AG09309 (cell line): ENCODE results near the gene CYBRD1.
A peak's percentile ranks its signal among the peaks of the same experiment; 100 is the strongest.

Experiments
- DNase-seq: peaks from one replicate; pipeline ENCODE4 v3.0.0-alpha.2; 2010; ENCODE audit warnings: low read depth
- H3K4me3 ChIP-seq: 2 replicates; pipeline ENCODE4 v1.5.1; 2011; ENCODE audit warnings: mild to moderate bottlenecking, low read depth, low read length, moderate library complexity; ENCODE audit not compliant: control insufficient read depth
- TF ChIP-seq, protein P1 (sequence below): IDR thresholded peaks from 2 replicates; pipeline ENCODE4 v1.5.1; 2011; ENCODE audit warnings: mild to moderate bottlenecking, low read depth, low read length, inconsistent platforms; ENCODE audit not compliant: insufficient read depth, control insufficient read depth; ENCODE audit errors: missing control alignments

CYBRD1 gene

DNA sequence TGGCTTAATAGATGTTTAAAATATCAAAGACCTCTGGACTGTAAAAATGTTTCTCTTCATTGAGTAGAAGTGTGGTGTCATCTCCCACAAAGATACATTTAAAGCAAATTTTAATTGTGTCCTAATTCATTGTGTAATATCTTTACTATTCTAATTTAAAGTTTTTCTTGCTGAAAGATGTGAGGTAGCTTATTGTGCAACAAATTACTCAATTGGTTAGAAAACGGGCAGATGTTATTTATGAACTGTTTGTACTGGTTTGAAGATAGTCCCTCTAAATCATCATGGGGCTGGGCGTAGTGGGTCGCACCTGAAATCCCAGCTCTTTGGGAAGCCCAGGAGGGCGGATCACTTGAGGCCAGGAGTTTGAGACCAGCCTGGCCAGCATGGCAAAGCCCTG, 65.3 kb downstream of the CYBRD1 start:
- DNase-seq = no peak
- TF ChIP-seq, protein P1, sequence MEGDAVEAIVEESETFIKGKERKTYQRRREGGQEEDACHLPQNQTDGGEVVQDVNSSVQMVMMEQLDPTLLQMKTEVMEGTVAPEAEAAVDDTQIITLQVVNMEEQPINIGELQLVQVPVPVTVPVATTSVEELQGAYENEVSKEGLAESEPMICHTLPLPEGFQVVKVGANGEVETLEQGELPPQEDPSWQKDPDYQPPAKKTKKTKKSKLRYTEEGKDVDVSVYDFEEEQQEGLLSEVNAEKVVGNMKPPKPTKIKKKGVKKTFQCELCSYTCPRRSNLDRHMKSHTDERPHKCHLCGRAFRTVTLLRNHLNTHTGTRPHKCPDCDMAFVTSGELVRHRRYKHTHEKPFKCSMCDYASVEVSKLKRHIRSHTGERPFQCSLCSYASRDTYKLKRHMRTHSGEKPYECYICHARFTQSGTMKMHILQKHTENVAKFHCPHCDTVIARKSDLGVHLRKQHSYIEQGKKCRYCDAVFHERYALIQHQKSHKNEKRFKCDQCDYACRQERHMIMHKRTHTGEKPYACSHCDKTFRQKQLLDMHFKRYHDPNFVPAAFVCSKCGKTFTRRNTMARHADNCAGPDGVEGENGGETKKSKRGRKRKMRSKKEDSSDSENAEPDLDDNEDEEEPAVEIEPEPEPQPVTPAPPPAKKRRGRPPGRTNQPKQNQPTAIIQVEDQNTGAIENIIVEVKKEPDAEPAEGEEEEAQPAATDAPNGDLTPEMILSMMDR = no peak
- no peak overlapping the region for H3K4me3 ChIP-seq

GRCh38 chr2:171590116-171590515, 67.8 kb downstream of the CYBRD1 start:
- TF ChIP-seq, protein P1 = no peak
- no peak for DNase-seq
- no peak overlapping the region for H3K4me3 ChIP-seq

DNA sequence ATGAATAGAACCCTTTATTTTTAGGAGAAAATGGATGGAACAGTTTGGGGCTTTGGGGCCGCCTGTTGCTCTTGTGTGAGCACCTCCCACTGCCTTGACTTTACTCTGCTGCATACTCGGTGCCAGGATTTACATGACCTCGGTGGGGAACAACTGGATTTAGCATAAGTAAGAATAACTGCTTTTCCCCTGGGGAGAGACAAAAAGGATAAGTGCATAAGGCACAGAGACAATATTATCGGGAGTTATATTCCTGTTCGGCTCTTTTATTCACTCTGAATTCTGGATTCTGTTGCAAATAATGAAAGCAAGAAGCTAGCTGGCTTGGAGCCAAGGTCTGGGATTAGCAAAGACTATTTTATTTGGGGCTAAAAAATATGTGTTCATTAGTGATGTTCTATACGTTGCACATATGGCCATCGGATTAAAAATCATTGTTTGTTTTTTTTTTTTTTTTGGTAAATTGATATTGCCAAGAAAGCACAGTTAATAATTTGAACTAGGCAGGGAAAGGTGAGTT, 69.8 kb downstream of the CYBRD1 start:
- no peak overlapping the region for H3K4me3 ChIP-seq
- TF ChIP-seq, protein P1 = no peak
- no peak for DNase-seq

GRCh38 chr2:171595456-171595855, 73.2 kb downstream of the CYBRD1 start:
- DNase-seq = no peak
- TF ChIP-seq, protein P1 = no peak
- no peak overlapping the region for H3K4me3 ChIP-seq

- H3K4me3 ChIP-seq = no peak overlapping the region
- TF ChIP-seq, protein P1 = no peak
- DNase-seq = peak; percentile 79
Measured at GRCh38 chr2:171595896-171596295, 73.6 kb downstream of the CYBRD1 start.

GRCh38 chr2:171598713-171599319, 76.5 kb downstream of the CYBRD1 start:
- H3K4me3 ChIP-seq = no peak overlapping the region
- DNase-seq = no peak

More at GRCh38 chr2:171598713-171599319, 76.5 kb downstream of the CYBRD1 start:
- TF ChIP-seq, protein P1 = peak; percentile 75
